ENCODE data around the gene TGFBR2.

The TGFBR2 gene

DNA sequence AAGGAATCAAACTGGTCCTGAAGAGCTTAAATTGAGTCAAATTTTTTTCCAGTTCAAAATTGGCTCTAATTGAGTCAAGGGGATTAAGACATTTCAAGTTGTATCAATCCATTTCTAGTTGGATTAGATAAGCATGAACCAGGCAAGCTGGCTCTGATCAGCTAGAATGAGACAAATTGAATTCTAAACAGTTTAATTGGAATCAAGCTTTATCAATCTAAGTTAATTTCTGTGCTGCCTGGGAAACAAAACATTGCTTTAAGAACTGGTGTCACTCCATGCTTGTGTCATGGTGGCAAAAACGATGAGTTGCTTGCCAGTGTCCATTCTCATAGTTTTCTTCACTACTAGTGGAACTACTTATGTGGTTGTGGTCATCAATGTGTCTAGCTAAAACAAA lies 116.8 kb downstream of the TGFBR2 start:
- DNase-seq = no peak

DNA sequence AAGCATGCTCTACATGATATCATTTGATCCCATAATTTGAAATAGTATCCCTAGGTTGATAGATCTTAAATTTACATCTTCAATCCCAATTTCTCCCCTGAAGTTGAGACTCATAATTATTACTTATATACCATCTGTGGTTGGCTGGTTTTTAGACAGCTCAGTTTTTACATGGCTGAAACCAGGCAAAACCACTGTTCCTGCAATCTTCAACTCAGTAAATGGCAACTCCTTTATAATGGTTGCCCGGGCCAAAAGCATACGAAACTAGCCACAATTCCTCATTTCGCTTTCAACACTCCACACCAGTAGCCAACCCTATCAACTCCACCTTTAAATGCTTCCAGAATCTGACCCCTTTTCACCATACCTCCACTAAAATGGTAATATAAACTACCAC lies 118.5 kb downstream of the TGFBR2 start:
- DNase-seq = no peak

DNA sequence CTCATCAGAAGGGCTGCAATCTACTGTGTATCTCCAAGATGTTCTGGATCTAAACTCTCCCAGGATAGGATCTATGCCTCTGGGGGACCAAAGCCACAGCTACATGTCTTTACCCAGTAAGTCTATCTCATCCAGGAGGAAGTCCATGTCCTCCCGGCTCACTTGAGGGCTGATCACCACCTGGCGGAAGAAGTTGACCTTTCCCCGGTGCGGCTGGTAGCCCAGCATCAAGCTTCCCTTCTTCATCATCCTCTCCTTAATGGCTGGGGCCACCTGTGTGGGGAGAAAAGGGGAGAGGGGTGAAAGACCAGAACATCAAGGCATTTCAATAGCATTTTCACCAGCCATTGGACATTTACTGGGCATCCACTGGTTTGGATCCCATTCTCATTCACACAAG lies 121.7 kb downstream of the TGFBR2 start:
- DNase-seq = no peak

DNA sequence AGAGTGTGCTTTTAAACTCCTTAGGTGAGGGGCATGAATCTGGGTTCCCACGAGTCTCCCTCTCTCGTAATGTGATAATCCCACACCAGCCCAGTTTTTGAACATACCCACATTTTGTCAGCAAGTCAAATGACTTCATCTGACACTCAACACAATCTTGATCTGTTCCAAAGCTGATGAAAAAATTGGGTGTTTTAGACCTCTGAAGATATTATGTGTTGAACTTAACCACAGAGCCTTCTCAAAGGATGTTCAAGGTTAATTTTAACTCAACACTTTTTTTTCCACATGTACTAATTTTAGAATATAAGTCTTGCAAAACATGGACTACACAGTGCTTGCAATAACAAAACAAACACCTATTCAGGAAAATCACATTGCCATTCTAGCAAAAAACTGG lies 123.1 kb downstream of the TGFBR2 start:
- no peak for DNase-seq

DNA sequence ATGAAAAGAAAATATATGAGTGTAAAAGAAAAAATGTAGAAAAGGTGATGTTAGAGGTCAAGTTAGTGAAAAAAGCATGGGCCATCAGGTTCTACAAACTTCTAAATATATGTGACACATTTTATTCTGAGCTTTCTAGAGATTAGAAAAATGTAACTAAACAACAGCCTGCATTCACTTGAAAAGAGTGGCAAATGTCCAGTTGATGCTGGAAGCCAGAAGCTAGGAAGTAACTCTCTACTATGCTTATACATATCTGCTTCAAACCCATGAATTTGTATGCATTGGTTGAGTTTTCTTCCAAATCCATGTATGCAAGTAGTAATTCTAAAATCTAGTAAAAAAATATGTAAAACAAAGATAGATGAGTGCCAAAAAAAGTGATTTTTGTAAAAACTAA lies 123.5 kb downstream of the TGFBR2 start:
- DNase-seq = no peak

DNA sequence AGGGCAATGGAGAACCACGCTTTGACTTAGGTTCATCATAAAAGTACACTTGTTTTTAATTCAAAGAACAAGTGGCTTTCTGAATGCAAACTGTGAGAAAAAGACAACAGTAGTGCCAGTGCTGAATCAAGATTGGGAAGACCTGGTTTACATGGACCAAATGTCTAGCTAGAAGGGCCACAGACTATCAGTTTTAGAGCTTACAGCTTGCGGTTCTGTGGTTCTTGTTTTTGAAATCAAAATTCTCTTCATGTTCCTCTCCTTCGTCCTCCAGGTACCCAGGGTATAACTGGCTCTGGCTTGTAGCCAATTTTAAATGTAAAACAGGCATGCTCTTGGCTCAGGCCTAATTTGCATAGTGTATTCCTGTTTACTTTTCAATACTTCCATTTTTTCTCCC lies 124.6 kb downstream of the TGFBR2 start:
- no peak for DNase-seq

DNA sequence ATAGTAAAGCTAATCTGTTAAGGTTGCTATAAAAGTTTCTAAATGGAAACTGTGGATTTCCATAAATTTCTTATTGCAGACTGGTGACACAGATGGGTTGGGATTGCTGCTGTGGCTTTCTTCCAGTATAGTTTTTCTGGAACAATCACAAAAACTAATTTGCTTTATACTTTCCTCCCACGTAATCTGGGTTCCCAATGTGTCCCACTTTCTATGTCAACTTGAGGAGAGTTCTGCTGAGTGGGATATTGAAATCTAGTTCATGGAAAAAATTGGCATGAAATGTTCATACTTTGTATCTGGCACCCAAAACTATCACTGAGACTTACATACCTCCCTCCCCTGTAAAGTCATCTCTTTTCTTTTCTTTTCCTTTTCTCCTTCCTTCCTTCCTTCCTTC lies 126.8 kb downstream of the TGFBR2 start:
- DNase-seq = no peak

DNA sequence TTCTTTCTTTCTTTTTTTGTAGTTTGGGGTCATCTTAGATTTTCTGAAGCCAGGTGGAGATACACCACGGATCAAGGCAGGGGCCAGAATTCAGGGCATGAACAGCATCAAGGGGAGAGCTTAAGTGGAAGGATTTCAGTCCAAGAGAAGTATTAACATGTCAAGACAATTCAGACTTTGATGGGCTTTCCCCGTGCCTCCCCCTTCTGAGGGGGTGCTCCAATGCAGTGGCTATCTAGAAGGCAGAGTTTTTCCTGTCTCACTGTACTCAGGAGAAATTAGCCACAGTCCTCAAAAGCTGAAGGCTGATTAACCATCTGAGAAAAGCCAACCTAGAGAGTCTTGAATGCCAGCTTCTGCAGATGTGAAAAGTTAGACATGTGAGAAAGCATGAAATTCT lies 127.3 kb downstream of the TGFBR2 start:
- no peak for DNase-seq

DNA sequence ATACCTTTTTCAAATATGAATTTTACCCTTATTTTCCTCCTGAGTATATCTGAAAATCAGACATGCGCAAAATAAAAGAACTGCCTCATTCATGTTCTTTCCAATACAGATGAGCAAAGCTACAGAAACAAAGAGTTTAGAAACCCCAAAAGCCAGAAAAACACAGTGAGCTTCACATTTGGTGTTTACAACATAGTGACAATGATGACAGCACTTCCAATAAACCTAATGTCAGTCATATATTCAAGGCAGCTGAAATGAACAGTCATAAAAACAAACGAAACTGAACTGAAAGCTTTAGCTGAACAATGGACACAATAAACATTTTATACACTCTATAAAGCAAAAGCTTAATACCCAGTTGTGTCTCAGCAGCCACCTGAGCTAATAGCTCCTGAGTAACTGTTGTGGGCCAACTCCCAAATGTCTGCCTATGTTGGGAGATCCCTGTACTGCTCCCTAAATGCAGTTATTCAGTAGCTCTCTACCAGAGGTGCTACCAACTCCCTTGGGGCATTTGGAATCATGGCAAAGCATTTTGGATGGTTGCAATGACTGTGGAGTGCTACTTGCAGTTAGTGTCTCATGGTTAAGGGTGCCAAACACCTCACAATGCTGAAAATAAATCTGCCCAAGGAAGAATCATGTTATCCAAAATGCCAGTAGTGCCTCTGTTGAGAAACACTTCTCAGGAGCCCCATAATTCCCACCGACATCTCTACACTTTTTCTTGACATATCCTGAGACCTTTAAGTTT lies 131.5 kb downstream of the TGFBR2 start:
- DNase-seq = no peak

DNA sequence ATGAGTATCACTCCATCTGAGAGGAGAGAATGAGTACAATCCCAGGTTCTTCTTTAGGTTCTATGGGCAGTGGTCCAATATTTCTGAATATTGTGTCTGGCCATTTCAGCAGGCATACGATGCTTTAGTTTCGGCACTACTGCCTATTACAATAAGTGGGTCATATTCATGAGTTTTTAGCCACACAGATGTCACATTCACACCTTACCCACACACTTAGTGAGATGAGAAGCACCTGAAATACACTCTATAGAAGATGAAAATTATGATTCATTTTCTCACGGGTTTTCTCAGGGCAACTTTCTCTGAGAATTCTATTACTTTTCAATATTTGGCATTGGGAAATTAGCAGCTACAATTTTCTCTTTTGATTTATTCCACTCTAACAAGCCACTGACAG lies 132.2 kb downstream of the TGFBR2 start:
- no peak for DNase-seq

DNA sequence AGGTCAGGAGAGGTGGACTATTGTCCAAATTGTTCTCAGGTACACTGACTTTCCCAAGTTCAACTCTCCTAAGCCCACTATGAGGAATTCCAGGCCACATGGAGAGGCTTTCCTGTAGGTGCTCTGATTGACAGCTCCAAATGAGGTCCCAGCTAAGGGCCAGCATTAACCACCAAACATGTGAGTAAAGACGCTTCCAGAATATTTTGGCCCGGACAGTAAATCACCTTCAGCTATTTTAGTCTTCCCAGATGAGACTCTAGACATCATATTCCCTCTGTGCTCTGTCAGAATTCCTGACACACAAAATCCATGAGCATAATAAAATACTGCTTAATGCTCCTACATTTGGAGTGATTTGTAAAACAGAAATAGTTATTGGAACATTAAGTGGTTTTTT lies 135.5 kb downstream of the TGFBR2 start:
- no peak for DNase-seq

DNA sequence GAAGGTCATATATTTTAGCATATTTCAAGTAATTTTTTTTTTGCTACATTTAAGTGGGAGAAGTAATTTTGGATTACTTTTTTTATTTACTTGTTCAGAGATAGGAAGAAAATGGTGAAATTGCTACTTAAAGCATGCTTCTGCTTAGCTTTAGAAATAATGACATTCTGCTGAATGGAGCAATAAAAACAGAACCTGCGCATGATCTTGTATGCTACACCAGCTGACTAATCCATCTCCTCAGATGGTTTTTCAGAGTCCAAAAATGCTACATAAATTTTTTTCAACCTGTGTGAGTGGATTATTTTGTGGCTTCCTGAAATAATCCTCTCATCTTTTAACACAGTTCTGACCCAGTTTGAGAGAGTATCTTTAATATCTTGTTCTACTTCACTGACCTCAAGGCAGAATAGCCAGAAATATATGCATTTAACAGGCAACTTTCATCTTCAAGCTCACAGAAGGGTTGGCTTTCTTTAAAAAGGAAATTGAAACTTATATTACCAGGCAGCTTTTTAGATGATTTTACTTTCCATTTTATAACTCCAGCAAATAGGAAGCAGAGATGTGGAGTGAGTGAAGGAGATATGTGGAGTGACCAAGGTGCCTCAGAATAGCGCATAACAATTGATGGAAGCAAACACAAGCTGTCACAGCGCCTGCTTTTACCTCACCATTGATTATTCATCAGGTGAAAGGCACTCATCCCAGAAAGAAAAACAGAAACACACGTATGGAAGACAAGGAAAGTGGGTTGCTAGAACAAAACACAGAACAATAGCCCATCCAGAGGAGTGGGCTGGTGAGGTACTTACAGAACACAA lies 136.6 kb downstream of the TGFBR2 start:
- no peak for DNase-seq
